Small intestine (tissue), 7 donors: ENCODE results near the gene INPP4A. TPM values are rescaled to one million over a fixed set of nuclear protein-coding genes. Genes with fewer than 3 reads are reported as not detected.
"Not testable (repeated sequence)": the region's sequence is repeated elsewhere in the genome, so short reads cannot be mapped to it uniquely, and the experiment has no call there.

Source experiments
- DNase-seq, 2 donors: peaks; one replicate each; pipeline versions ENCODE4 v3.0.0 to v3.0.0-alpha.2; 2013
- FAIRE-seq: peaks from 2 replicates; lab custom pipeline; 2012; peaks lifted over from hg19 to GRCh38; lab: Jason Lieb, UNC
- H3K27ac ChIP-seq, 3 donors: one replicate each; pipeline ENCODE4 v1.5.1; 2013; ENCODE audit warnings: low read length in 2 of 3, mild to moderate bottlenecking in 2 of 3, control low read depth in 1 of 3, inconsistent platforms in 1 of 3, low read depth in 1 of 3, moderate library complexity in 1 of 3
- H3K27me3 ChIP-seq, 3 donors: one replicate each; pipeline ENCODE4 v1.6.1; 2013; ENCODE audit warnings: low read length in 3 of 3, inconsistent platforms in 1 of 3; ENCODE audit not compliant: control insufficient read depth in 3 of 3, insufficient read depth in 3 of 3
- H3K36me3 ChIP-seq, 3 donors: one replicate each; pipeline ENCODE4 v1.6.1; 2013; ENCODE audit warnings: low read length in 3 of 3, inconsistent platforms in 1 of 3, low read depth in 1 of 3, mild to moderate bottlenecking in 1 of 3, moderate library complexity in 1 of 3; ENCODE audit not compliant: control insufficient read depth in 3 of 3, insufficient read depth in 2 of 3
- H3K4me1 ChIP-seq, 3 donors: one replicate each; pipeline ENCODE4 v1.6.1; 2013; ENCODE audit warnings: low read length in 2 of 3, inconsistent platforms in 1 of 3, low read depth in 1 of 3, mild to moderate bottlenecking in 1 of 3, moderate library complexity in 1 of 3; ENCODE audit not compliant: control insufficient read depth in 3 of 3, insufficient read depth in 2 of 3
- H3K4me3 ChIP-seq, 3 donors: one replicate each; pipeline ENCODE4 v1.5.1; 2013; ENCODE audit warnings: low read length in 3 of 3, control low read depth in 1 of 3, inconsistent platforms in 1 of 3, low read depth in 1 of 3, mild to moderate bottlenecking in 1 of 3, moderate library complexity in 1 of 3
- H3K9me3 ChIP-seq, 2 donors: one replicate each; pipeline ENCODE4 v1.6.1; 2013; ENCODE audit warnings: low read depth in 1 of 2, low read length in 1 of 2; ENCODE audit not compliant: control insufficient read depth in 2 of 2, insufficient read depth in 1 of 2
- WGBS, 3 donors: extraction: QIAGEN DNeasy Blood & Tissue Kit; methylation state at CpG; one replicate each; pipeline ENCODE4 v1.1.7; 2013; 5-methylcytosine and 5-hydroxymethylcytosine counted together
- polyA plus RNA-seq, 4 donors: library from polyadenylated mRNA; stranded (reverse) in 3 of 4; unstranded in 1 of 4; fragments of 200-250 nt in 3 of 4; fragments of 120-200 nt in 1 of 4; gene quantifications; one replicate each; pipeline versions ENCODE4 v1.2.1 to v1.2.3, GENCODE V29; 2013
- donor health status: healthy with polysubstance abuse.
- donor health status: control.
- donor health status: control.
- donor health status: Bipolar disorder and iron deficiency.
- donor health status: healthy.

INPP4A gene
- polyA plus RNA-seq, 4 donors: 1.6 to 8.3 (median 4.1) TPM

GRCh38 chr2:98432145-98432544 lies 12.5 kb upstream of the INPP4A start:
- DNase-seq (no peak), FAIRE-seq (peak; percentile 41)
- Histone ChIP-seq H3K4me1 (no peaks in the 10 kb centered on the region), H3K9me3 (peaks cover 0 to 21% of the 10 kb centered on the region in 2 donors), H3K4me3 (no peak overlapping the region), H3K27me3 (no peaks in the 10 kb centered on the region), H3K36me3 (no peaks in the 10 kb centered on the region), H3K27ac (no peak overlapping the region)

GRCh38 chr2:98433363-98433964 lies 11.2 kb upstream of the INPP4A start:
- Histone ChIP-seq H3K4me1 (no peaks in the 10 kb centered on the region), H3K4me3 (no peak overlapping the region), H3K9me3 (peaks cover 0 to 24% of the 10 kb centered on the region in 2 donors), H3K27ac (no peak overlapping the region), H3K27me3 (no peaks in the 10 kb centered on the region), H3K36me3 (no peaks in the 10 kb centered on the region)
- WGBS, 3 donors: 79 to 84% (median 82%) methylated on average over 2 of the region's 2 CpGs
- DNase-seq (no peak), FAIRE-seq (no peak)

GRCh38 chr2:98434492-98434891 lies 10.2 kb upstream of the INPP4A start:
- H3K27me3 ChIP-seq: no peaks in the 10 kb centered on the region
- no peak for FAIRE-seq
- WGBS, 3 donors: 79 to 93% (median 92%) methylated on average over 3 of the region's 3 CpGs

DNA sequence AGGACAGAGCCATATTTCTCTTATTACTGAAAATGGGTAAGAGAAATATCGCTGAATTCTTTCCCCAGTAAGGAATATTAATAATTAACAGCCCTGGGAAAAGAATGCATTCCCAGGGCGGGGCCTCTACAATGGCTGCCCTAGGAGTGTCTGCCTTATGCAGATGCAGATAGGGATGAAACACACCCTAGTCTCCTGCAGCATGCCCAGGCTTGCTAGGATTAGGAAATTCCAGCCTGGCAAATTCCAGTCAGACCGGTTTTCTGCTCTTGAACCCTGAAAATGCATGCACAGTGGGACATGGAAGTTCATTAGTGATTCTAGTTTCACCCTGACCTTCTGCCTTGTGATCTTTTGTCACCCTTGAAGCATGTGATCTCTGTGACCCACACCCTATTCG lies 9.0 kb upstream of the INPP4A start:
- H3K36me3 ChIP-seq, H3K27me3 ChIP-seq, H3K4me1 ChIP-seq, H3K4me3 ChIP-seq, H3K27ac ChIP-seq, FAIRE-seq: not testable (repeated sequence)
- peaks cover 0 to 24% of the 10 kb centered on the region in 2 donors for H3K9me3 ChIP-seq
- 39 to 76% (median 42%) methylated on average over 4 of the region's 4 CpGs for WGBS, 3 donors
- peak in 1 of 2 donors; percentile 82 for DNase-seq

More at GRCh38 chr2:98434492-98434891, 10.2 kb upstream of the INPP4A start:
- Histone ChIP-seq H3K4me1 (no peaks in the 10 kb centered on the region), H3K9me3 (peaks cover 0 to 24% of the 10 kb centered on the region in 2 donors), H3K27ac (no peak overlapping the region), H3K4me3 (no peak overlapping the region), H3K36me3 (no peaks in the 10 kb centered on the region)
- no peak for DNase-seq

DNA sequence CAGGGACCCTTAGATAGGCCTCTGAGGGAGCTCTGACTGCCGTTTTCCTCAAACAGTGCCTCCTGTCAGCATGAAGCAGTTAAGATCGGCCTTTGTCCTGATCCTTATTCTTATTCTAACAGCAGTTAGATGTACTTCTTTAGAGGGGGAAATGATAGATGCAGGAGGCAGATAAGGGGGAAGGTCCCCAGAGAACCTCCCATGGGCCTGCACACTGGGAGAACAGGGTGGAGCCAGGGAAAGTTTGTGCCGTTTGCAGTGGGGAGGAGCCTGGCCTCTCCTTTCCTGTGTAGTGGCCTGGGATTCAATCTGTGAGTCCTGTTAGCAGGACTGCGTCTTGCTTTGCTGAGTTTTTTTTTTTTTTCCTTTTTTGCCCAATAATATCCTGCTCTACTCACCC lies 7.9 kb upstream of the INPP4A start:
- WGBS, 3 donors: 61 to 79% (median 73%) methylated on average over 4 of the region's 4 CpGs
- no peak overlapping the region for H3K27ac ChIP-seq
- no peaks in the 10 kb centered on the region for H3K27me3 ChIP-seq
- DNase-seq (no peak), FAIRE-seq (no peak)
- H3K9me3 ChIP-seq: peaks cover 0 to 24% of the 10 kb centered on the region in 2 donors
- H3K4me3 ChIP-seq: no peak overlapping the region
- H3K4me1 ChIP-seq: peaks cover 0 to 4% (median 0%) of the 10 kb centered on the region in 3 donors
- no peaks in the 10 kb centered on the region for H3K36me3 ChIP-seq

- peaks cover 0 to 8% (median 0%) of the 10 kb centered on the region in 3 donors for H3K4me1 ChIP-seq
- FAIRE-seq (no peak), DNase-seq (no peak)
- 50 to 82% (median 60%) methylated on average over 1 of the region's 1 CpG for WGBS, 3 donors
- no peaks in the 10 kb centered on the region for H3K36me3 ChIP-seq
- H3K4me3 ChIP-seq: no peak overlapping the region
- peaks cover 0 to 21% of the 10 kb centered on the region in 2 donors for H3K9me3 ChIP-seq
- H3K27ac ChIP-seq: no peak overlapping the region
- H3K27me3 ChIP-seq: no peaks in the 10 kb centered on the region
Measured at GRCh38 chr2:98438190-98439133, 6.2 kb upstream of the INPP4A start.

- H3K36me3 ChIP-seq: no peaks in the 10 kb centered on the region
- DNase-seq: peak; percentile 41 to 50
Measured at GRCh38 chr2:98441706-98442450, 2.8 kb upstream of the INPP4A start.

DNA sequence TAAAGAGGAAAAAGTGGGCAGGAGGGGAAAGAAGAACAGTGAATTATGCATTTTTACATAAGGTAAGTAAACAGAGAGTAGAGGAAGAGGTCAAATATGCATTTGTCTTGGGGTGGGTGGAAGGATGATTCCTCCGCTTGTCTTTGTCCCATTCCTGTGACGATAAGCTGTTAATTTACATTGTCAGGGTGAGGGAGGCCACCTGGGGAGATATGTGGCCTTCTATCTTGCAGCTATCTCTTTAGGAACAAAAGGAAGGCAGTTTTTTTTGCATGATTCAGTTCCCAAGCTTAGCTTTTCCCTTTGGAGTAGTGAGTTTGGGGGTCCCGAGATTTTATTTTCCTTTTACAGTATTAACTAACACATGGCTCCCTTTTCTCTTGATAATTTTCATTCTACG lies 2.2 kb upstream of the INPP4A start:
- 49 to 67% (median 63%) methylated on average over 4 of the region's 4 CpGs for WGBS, 3 donors
- H3K27ac ChIP-seq: no peak overlapping the region
- H3K4me3 ChIP-seq: no peak overlapping the region
- H3K36me3 ChIP-seq: no peaks in the 10 kb centered on the region
- H3K4me1 ChIP-seq: peaks cover 0 to 16% (median 3%) of the 10 kb centered on the region in 3 donors
- H3K9me3 ChIP-seq: peaks cover 0 to 3% of the 10 kb centered on the region in 2 donors
- no peak for DNase-seq
- FAIRE-seq: no peak
- H3K27me3 ChIP-seq: no peaks in the 10 kb centered on the region

More at GRCh38 chr2:98441706-98442450, 2.8 kb upstream of the INPP4A start:
- H3K4me1 ChIP-seq: peaks cover 0 to 16% (median 3%) of the 10 kb centered on the region in 3 donors
- no peak overlapping the region for H3K27ac ChIP-seq
- WGBS, 3 donors: 19 to 61% (median 39%) methylated on average over 7 of the region's 7 CpGs
- H3K27me3 ChIP-seq: no peaks in the 10 kb centered on the region
- no peak overlapping the region for H3K4me3 ChIP-seq
- H3K9me3 ChIP-seq: peaks cover 0 to 4% of the 10 kb centered on the region in 2 donors
- no peak for FAIRE-seq
